Measurements from ENCODE around the gene NCBP2L.
"Not testable (repeated sequence)": the region's sequence is repeated elsewhere in the genome, so short reads cannot be mapped to it uniquely, and the experiment has no call there.

Gene NCBP2L

GRCh38 chrX:107810053-107810452 is 32.5 kb downstream of the NCBP2L start:
- DNase-seq (ENCODE audit: low spot score), result not testable (repeated sequence)

- no peak for DNase-seq (ENCODE audit: low spot score)
These were observed 41.5 kb downstream of the NCBP2L start for GRCh38 chrX:107818900-107819521.

GRCh38 chrX:107823042-107823441 is 45.5 kb downstream of the NCBP2L start:
- no peak for DNase-seq (ENCODE audit: low spot score)

GRCh38 chrX:107823456-107823855 is 45.9 kb downstream of the NCBP2L start:
- DNase-seq (ENCODE audit: low spot score), result no peak

GRCh38 chrX:107825698-107826237 is 48.2 kb downstream of the NCBP2L start, which contains the start of gene MID2:
MID2 (plus strand) TSS chrX:107825866; CDS start chrX:107826427, 561 bp downstream.
- DNase-seq (ENCODE audit: low spot score), result no peak

GRCh38 chrX:107826238-107827029 is 48.9 kb downstream of the NCBP2L start:
- DNase-seq (ENCODE audit: low spot score), result no peak

- no peak for DNase-seq (ENCODE audit: low spot score)
These were observed 49.7 kb downstream of the NCBP2L start for GRCh38 chrX:107827030-107827831.

- no peak for DNase-seq (ENCODE audit: low spot score)
These were observed 50.3 kb downstream of the NCBP2L start for GRCh38 chrX:107827852-107828251.

- no peak for DNase-seq (ENCODE audit: low spot score)
These were observed 52.3 kb downstream of the NCBP2L start for GRCh38 chrX:107829878-107830277.

- DNase-seq (ENCODE audit: low spot score), result peak; percentile 64
These were observed 53.7 kb downstream of the NCBP2L start for GRCh38 chrX:107831071-107831730.

- no peak for DNase-seq (ENCODE audit: low spot score)
These were observed 57.0 kb downstream of the NCBP2L start for GRCh38 chrX:107834275-107835201.

GRCh38 chrX:107836958-107837357 is 59.4 kb downstream of the NCBP2L start:
- DNase-seq (ENCODE audit: low spot score), result no peak

GRCh38 chrX:107840971-107841370 is 63.4 kb downstream of the NCBP2L start:
- DNase-seq (ENCODE audit: low spot score), result no peak

GRCh38 chrX:107842715-107843400 is 65.3 kb downstream of the NCBP2L start:
- DNase-seq (ENCODE audit: low spot score), result no peak

Measured in pons (tissue), 1 donor.